Spleen (tissue), 7 donors: Measurements from ENCODE around the gene WSCD2.

Experiments
- CTCF ChIP-seq, 11 experiments: fragments of 200-600 bp in 7 of 11; fragments of 450-650 bp in 4 of 11; sonication (generic) in 4 of 11; IDR thresholded peaks in 8 of 11; conservative IDR thresholded peaks in 3 of 11; 1 replicate in 7 of 11; 2 replicates in 4 of 11; pipeline versions ENCODE4 v1.4.0 to v1.8.0; 2016 to 2021; ENCODE audit warnings: antibody characterized with exemption in 11 of 11, inconsistent platforms in 4 of 11, mild to moderate bottlenecking in 1 of 11
- POLR2A ChIP-seq, 3 donors: fragments of 450-650 bp; IDR thresholded peaks; one replicate each; pipeline ENCODE4 v1.5.1; 2017; ENCODE audit warnings: antibody characterized with exemption in 3 of 3, mild to moderate bottlenecking in 1 of 3
- donor health status: DM: no; HTN: no; CAD: no; lungs with moderate emphysema.
- donor health status: DM: no; HTN: no; CAD: no.
- donor health status: DM: no; HTN: no; CAD: no.

- TF ChIP-seq CTCF (IDR thresholded peaks at IDR 0.05 in 8 of 11, conservative IDR thresholded peaks at IDR 0.05 in 3 of 11) (no peak), POLR2A (IDR thresholded peaks at IDR 0.05) (no peak)
These were observed 41.2 kb upstream of the WSCD2 start for GRCh38 chr12:108087900-108088299.
